Panc1 (cell line): ENCODE data around the gene MYO19. TPM values are rescaled to one million over a fixed set of nuclear protein-coding genes. Genes with fewer than 3 reads are reported as not detected.

ENCODE experiments used
- ATAC-seq: fragments of 200-7000 bp; cut with Tn5 transposase; 2 replicates; pipeline ENCODE4 v1.9.1; 2020; ENCODE audit warnings: mild to moderate bottlenecking, moderate library complexity
- BruUV-seq: library from RNA; stranded (reverse); fragments of 400-500 nt; replicated peaks from 2 replicates; lab custom pipeline; 2021; lab: Mats Ljungman, UMichigan
- CTCF ChIA-PET: fragments of 300-600 bp; sonication (Branson Sonifier 250); formaldehyde crosslinking; loops from one replicate; lab custom pipeline; 2022; ENCODE audit warnings: antibody characterized with exemption; lab: Charles Lee
- POLR2A ChIA-PET: fragments of 300-600 bp; sonication (Branson Sonifier 250); formaldehyde crosslinking; loops from one replicate; lab custom pipeline; 2022; ENCODE audit warnings: antibody characterized with exemption; lab: Charles Lee
- DNase-seq: peaks from one replicate; pipeline ENCODE4 v3.0.0-alpha.2; 2010; ENCODE audit warnings: low read depth, low spot score
- H3K27ac ChIP-seq: 2 replicates; pipeline ENCODE4 v1.5.1; 2011; ENCODE audit warnings: mild to moderate bottlenecking, low read length, inconsistent platforms
- H3K27me3 ChIP-seq: fragments of 200-500 bp; sonication (Bioruptor generic); 2 replicates; pipeline ENCODE4 v1.6.0; 2014; ENCODE audit warnings: low read length, inconsistent platforms; ENCODE audit not compliant: control insufficient read depth, insufficient read depth
- H3K36me3 ChIP-seq: fragments of 200-500 bp; sonication (Bioruptor generic); 2 replicates; pipeline ENCODE4 v1.5.1; 2014; ENCODE audit warnings: inconsistent platforms, mild to moderate bottlenecking, low read length, moderate library complexity; ENCODE audit not compliant: control insufficient read depth, insufficient read depth
- H3K4me1 ChIP-seq: 2 replicates; pipeline ENCODE4 v1.5.1; 2011; ENCODE audit warnings: inconsistent platforms, mild to moderate bottlenecking, low read length, moderate library complexity; ENCODE audit not compliant: control insufficient read depth, insufficient read depth
- H3K4me3 ChIP-seq, 2 experiments: 2 replicates each; pipeline ENCODE4 v1.5.1; 2011 to 2012; ENCODE audit warnings: low read depth in 2 of 2, low read length in 2 of 2, mild to moderate bottlenecking in 2 of 2, inconsistent platforms in 1 of 2, moderate library complexity in 1 of 2
- H3K9me3 ChIP-seq: fragments of 200-500 bp; sonication (Bioruptor generic); 2 replicates; pipeline ENCODE4 v1.5.1; 2014; ENCODE audit warnings: low read depth, mild to moderate bottlenecking, inconsistent platforms, low read length, moderate library complexity; ENCODE audit not compliant: control insufficient read depth, insufficient read depth
- CTCF ChIP-seq: fragments of 450-650 bp; IDR thresholded peaks from 2 replicates; pipeline ENCODE4 v1.5.1; 2017; ENCODE audit warnings: mild to moderate bottlenecking
- POLR2AphosphoS5 ChIP-seq: IDR thresholded peaks from 2 replicates; pipeline ENCODE4 v1.6.1; 2012; ENCODE audit warnings: mild to moderate bottlenecking, low read depth, low read length, moderate library complexity
- REST ChIP-seq, 2 experiments: IDR thresholded peaks; 2 replicates each; pipeline ENCODE4 v1.6.1; 2011 to 2012; ENCODE audit warnings: low read depth in 2 of 2, control low read depth in 1 of 2, low read length in 1 of 2, mild to moderate bottlenecking in 1 of 2, moderate library complexity in 1 of 2; ENCODE audit not compliant: insufficient read depth in 1 of 2
- SIN3A ChIP-seq: IDR thresholded peaks from 2 replicates; pipeline ENCODE4 v1.6.1; 2012; ENCODE audit warnings: low read depth, mild to moderate bottlenecking, low read length, moderate library complexity, borderline replicate concordance; ENCODE audit not compliant: insufficient read depth
- TCF7L2 ChIP-seq: IDR thresholded peaks from 2 replicates; pipeline ENCODE4 v1.6.1; 2011; ENCODE audit warnings: mild to moderate bottlenecking, low read depth, low read length, inconsistent platforms
- in situ Hi-C: cut with HindIII; loops from 2 replicates; pipeline ENCODE4 v1.10.0; 2016; ENCODE audit warnings: low sequenced_read_pairs, low pct_unique_long_range_greater_than_20kb
- intact Hi-C: fragments of 100-400 bp; cut with micrococcal nuclease; formaldehyde crosslinking; loops from one replicate; pipeline ENCODE4 v1.10.0; 2022; ENCODE audit not compliant: unreplicated experiment
- total RNA-seq: library from RNA; stranded (reverse); gene quantifications from one replicate; pipeline ENCODE4 v1.2.1, GENCODE V29; 2021; ENCODE audit not compliant: unreplicated experiment

The MYO19 gene
- total RNA-seq, 1 experiment from 2014 or later: 88.0 TPM

GRCh38 chr17:36547776-36548175, 13.1 kb upstream of the MYO19 start:
- in situ Hi-C loops: no loop called here
- CTCF ChIA-PET: no interaction called here
- H3K27ac ChIP-seq: peak overlapping the region; percentile 89; the same call in 1 of the 2 replicates

GRCh38 chr17:36546418-36547093, 11.9 kb upstream of the MYO19 start:
- DNase-seq: no peak
- no peak for ATAC-seq
- Histone ChIP-seq H3K4me3 (peak overlapping the region; percentile 77 to 90), H3K36me3 (peaks cover 9% of the 10 kb centered on the region), H3K27ac (peak overlapping the region; percentile 89), H3K27me3 (no peaks in the 10 kb centered on the region), H3K9me3 (no peaks in the 10 kb centered on the region), H3K4me1 (peaks cover 10% of the 10 kb centered on the region)
- CTCF ChIA-PET: no interaction called here
- in situ Hi-C loops (no loop called here), intact Hi-C loops (no loop called here)
- no peak for TF ChIP-seq SIN3A
- no peak for TF ChIP-seq REST (IDR thresholded peaks at IDR 0.05; ENCODE audit: insufficient read depth in 1 of 2, low read depth in 2 of 2, low read length in 1 of 2)
- TF ChIP-seq TCF7L2: no peak
- TF ChIP-seq CTCF: no peak
- no peak for TF ChIP-seq POLR2AphosphoS5
- no TSS peak for BruUV-seq
- POLR2A ChIA-PET: no interaction called here

More at GRCh38 chr17:36547776-36548175, 13.1 kb upstream of the MYO19 start:
- TF ChIP-seq CTCF (no peak), POLR2AphosphoS5 (no peak), SIN3A (no peak), REST (IDR thresholded peaks at IDR 0.05; ENCODE audit: insufficient read depth in 1 of 2, low read depth in 2 of 2, low read length in 1 of 2) (no peak), TCF7L2 (no peak)
- intact Hi-C loops: no loop called here
- no TSS peak for BruUV-seq
- Histone ChIP-seq H3K4me3 (peak overlapping the region in 1 of 2 experiments; percentile 90; a peak in 1 of 4 replicates), H3K9me3 (no peaks in the 10 kb centered on the region), H3K27me3 (no peaks in the 10 kb centered on the region), H3K36me3 (peaks cover 9% of the 10 kb centered on the region), H3K4me1 (peaks cover 10% of the 10 kb centered on the region)
- DNase-seq (no peak), ATAC-seq (no peak)
- POLR2A ChIA-PET: no interaction called here
